Keratinocyte (primary cell): ENCODE results near the gene GPR176. TPM values are rescaled to one million over a fixed set of nuclear protein-coding genes. Genes with fewer than 3 reads are reported as not detected.

Experiments
- DNase-seq: peaks from one replicate; pipeline ENCODE4 v3.0.0-alpha.2; 2011; ENCODE audit warnings: low read depth, missing footprints, low spot score
- FAIRE-seq: peaks from 2 replicates; lab custom pipeline; 2011; peaks lifted over from hg19 to GRCh38; lab: Jason Lieb, UNC
- H2AFZ ChIP-seq: 2 replicates; pipeline ENCODE4 v1.6.0; 2012; ENCODE audit warnings: low read length, control low read depth, inconsistent platforms; ENCODE audit not compliant: control insufficient read depth
- H3K27ac ChIP-seq: 2 replicates; pipeline ENCODE4 v1.5.1; 2011; ENCODE audit warnings: low read length; ENCODE audit not compliant: control insufficient read depth, insufficient read depth
- H3K27me3 ChIP-seq: 3 replicates; pipeline ENCODE4 v1.6.0; 2011; ENCODE audit warnings: low read length; ENCODE audit not compliant: control insufficient read depth, insufficient read depth; ENCODE audit errors: extremely low read depth
- H3K36me3 ChIP-seq, 2 experiments: 2 replicates in 1 of 2; 3 replicates in 1 of 2; pipeline ENCODE4 v1.5.1; 2011; ENCODE audit warnings: low read length in 2 of 2, mild to moderate bottlenecking in 1 of 2; ENCODE audit not compliant: control insufficient read depth in 2 of 2, insufficient read depth in 2 of 2; ENCODE audit errors: extremely low read depth in 1 of 2
- H3K4me1 ChIP-seq: 3 replicates; pipeline ENCODE4 v1.5.1; 2011; ENCODE audit warnings: low read length; ENCODE audit not compliant: control insufficient read depth, insufficient read depth; ENCODE audit errors: extremely low read depth
- H3K4me2 ChIP-seq: 3 replicates; pipeline ENCODE4 v1.6.0; 2011; ENCODE audit warnings: low read depth, low read length; ENCODE audit not compliant: control insufficient read depth, insufficient read depth; ENCODE audit errors: extremely low read depth
- H3K4me3 ChIP-seq, 3 experiments: fragments of 200-600 bp in 1 of 3; sonication (generic) in 1 of 3; 2 replicates in 2 of 3; 3 replicates in 1 of 3; pipeline ENCODE4 v1.5.1; 2011 to 2016; ENCODE audit warnings: low read length in 3 of 3, mild to moderate bottlenecking in 3 of 3, control low read depth in 2 of 3, inconsistent platforms in 1 of 3, low read depth in 1 of 3, mixed read lengths in 1 of 3, mixed run types in 1 of 3, moderate library complexity in 1 of 3; ENCODE audit not compliant: control insufficient read depth in 2 of 3, insufficient read depth in 2 of 3; ENCODE audit errors: extremely low read depth in 1 of 3
- H3K79me2 ChIP-seq: 2 replicates; pipeline ENCODE4 v1.6.0; 2012; ENCODE audit warnings: low read length; ENCODE audit not compliant: control insufficient read depth, insufficient read depth
- H3K9ac ChIP-seq: 3 replicates; pipeline ENCODE4 v1.6.0; 2011; ENCODE audit warnings: low read length; ENCODE audit not compliant: control insufficient read depth, insufficient read depth; ENCODE audit errors: extremely low read depth
- H3K9me1 ChIP-seq: 3 replicates; pipeline ENCODE4 v1.6.0; 2011; ENCODE audit warnings: low read length; ENCODE audit not compliant: control insufficient read depth, insufficient read depth; ENCODE audit errors: extremely low read depth
- H3K9me3 ChIP-seq: 2 replicates; pipeline ENCODE4 v1.5.1; 2012; ENCODE audit warnings: low read depth, low read length; ENCODE audit not compliant: control insufficient read depth
- H4K20me1 ChIP-seq: 3 replicates; pipeline ENCODE4 v1.6.0; 2011; ENCODE audit warnings: low read length; ENCODE audit not compliant: control insufficient read depth, insufficient read depth; ENCODE audit errors: extremely low read depth
- EZH2 ChIP-seq: IDR thresholded peaks from one replicate; pipeline ENCODE4 v1.6.1; 2012; ENCODE audit warnings: inconsistent platforms, mild to moderate bottlenecking, low read length, moderate library complexity
- dilution Hi-C: fragments of 300-500 bp; cut with MboI; formaldehyde crosslinking; loops from one replicate; pipeline ENCODE4 v1.7.0; 2020; ENCODE audit warnings: low sequenced_read_pairs; ENCODE audit not compliant: extremely low pct_ligation_motif_present
- polyA plus RNA-seq, 5 experiments: library from polyadenylated mRNA; depleted of rRNA in 3 of 5; stranded (reverse) in 3 of 5; stranded (forward) in 1 of 5; unstranded in 1 of 5; fragments of >200 nt; gene quantifications; 1 replicate in 1 of 5; 2 replicates in 3 of 5; 3 replicates in 1 of 5; pipeline versions ENCODE4 v1.2.1 to v1.2.3, GENCODE V29; 2011 to 2012; ENCODE audit warnings: missing spikeins in 2 of 5, low read depth in 1 of 5, low replicate concordance in 1 of 5
- TF ChIP-seq, protein P1 (sequence below), 3 experiments: IDR thresholded peaks in 1 of 3; conservative IDR thresholded peaks in 1 of 3; optimal IDR thresholded peaks in 1 of 3; 2 replicates in 2 of 3; 3 replicates in 1 of 3; pipeline versions ENCODE3 to v1.5.1; 2011; ENCODE audit warnings: low read length in 3 of 3, mild to moderate bottlenecking in 3 of 3, moderate library complexity in 2 of 3, control low read depth in 1 of 3, inconsistent platforms in 1 of 3; ENCODE audit not compliant: insufficient read depth in 2 of 3; ENCODE audit errors: extremely low read depth in 1 of 3

Gene GPR176
- polyA plus RNA-seq, 1 donor (not counting 4 experiments of a cell fraction or from before 2014, with no cell fraction given) = 12.5 TPM

DNA sequence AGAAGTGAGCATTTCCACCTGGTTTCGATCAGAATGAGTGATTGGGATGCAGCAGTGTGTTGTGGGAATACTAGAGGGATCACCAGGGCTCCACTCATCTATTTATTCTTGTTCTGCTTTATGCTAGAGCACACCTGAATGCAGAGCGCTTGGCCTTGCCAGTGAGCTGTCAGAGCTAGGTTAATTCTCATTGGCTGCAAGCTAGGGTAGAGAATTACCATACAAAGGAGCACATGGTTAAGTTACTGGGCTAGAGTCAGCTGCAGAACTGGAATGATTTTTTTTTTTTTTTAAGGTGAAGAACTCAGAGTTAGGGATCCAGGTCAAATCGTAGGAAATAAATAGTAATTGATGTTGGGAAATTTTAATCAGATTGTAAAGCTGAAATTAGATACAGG, 22.7 kb upstream of the GPR176 start:
- Histone ChIP-seq H2AFZ (no peak overlapping the region), H3K36me3 (peaks cover 26 to 36% of the 10 kb centered on the region in 2 experiments), H3K27ac (no peak overlapping the region), H3K27me3 (no peaks in the 10 kb centered on the region), H3K4me2 (no peak overlapping the region), H3K9ac (no peak overlapping the region), H4K20me1 (peaks cover 3% of the 10 kb centered on the region), H3K79me2 (peaks cover 41% of the 10 kb centered on the region), H3K4me1 (peaks cover 6% of the 10 kb centered on the region), H3K9me3 (no peaks in the 10 kb centered on the region), H3K9me1 (no peaks in the 10 kb centered on the region), H3K4me3 (no peak overlapping the region)
- FAIRE-seq = no peak
- dilution Hi-C loops = no loop called here
- no peak for TF ChIP-seq EZH2
- TF ChIP-seq, protein P1, sequence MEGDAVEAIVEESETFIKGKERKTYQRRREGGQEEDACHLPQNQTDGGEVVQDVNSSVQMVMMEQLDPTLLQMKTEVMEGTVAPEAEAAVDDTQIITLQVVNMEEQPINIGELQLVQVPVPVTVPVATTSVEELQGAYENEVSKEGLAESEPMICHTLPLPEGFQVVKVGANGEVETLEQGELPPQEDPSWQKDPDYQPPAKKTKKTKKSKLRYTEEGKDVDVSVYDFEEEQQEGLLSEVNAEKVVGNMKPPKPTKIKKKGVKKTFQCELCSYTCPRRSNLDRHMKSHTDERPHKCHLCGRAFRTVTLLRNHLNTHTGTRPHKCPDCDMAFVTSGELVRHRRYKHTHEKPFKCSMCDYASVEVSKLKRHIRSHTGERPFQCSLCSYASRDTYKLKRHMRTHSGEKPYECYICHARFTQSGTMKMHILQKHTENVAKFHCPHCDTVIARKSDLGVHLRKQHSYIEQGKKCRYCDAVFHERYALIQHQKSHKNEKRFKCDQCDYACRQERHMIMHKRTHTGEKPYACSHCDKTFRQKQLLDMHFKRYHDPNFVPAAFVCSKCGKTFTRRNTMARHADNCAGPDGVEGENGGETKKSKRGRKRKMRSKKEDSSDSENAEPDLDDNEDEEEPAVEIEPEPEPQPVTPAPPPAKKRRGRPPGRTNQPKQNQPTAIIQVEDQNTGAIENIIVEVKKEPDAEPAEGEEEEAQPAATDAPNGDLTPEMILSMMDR (optimal IDR thresholded peaks at IDR 0.05 in 1 of 3, IDR thresholded peaks at IDR 0.05 in 1 of 3, conservative IDR thresholded peaks at IDR 0.05 in 1 of 3; ENCODE audit: extremely low read depth in 1 of 3, insufficient read depth in 2 of 3, low read length in 3 of 3) = no peak
- DNase-seq = no peak

DNA sequence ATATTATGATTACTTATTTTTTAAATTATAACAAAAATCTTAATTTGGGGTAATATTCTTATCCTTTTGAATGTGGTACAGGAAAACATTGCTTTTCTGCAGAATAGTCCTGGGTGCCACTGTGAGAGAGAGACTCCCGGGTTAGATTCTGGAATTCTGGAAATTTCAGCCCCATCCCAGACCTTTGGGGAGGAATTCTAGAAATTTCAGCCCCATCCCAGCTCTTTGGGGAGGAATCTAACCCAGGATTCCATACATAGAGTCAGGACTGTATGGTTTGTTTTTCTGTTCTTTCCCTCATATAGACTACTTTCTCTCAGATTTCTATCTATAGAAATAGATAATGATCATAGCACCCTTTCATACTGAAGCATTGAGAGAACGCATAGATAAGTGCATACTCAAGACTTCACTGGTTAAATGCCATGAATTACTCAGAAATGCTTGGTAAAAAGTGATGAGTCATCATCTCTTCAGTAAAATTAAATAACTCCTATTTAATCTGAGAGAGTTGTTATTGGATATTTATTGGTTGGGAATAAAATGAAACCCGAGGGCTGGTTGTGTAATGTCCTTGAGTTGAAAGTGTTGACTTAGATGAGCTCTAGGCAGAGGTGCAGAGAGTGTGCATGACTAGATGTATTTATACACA, 22.2 kb upstream of the GPR176 start:
- TF ChIP-seq, protein P1 (optimal IDR thresholded peaks at IDR 0.05 in 1 of 3, IDR thresholded peaks at IDR 0.05 in 1 of 3, conservative IDR thresholded peaks at IDR 0.05 in 1 of 3; ENCODE audit: extremely low read depth in 1 of 3, insufficient read depth in 2 of 3, low read length in 3 of 3) = no peak
- no peak for TF ChIP-seq EZH2
- H3K9me1 ChIP-seq = no peaks in the 10 kb centered on the region
- H2AFZ ChIP-seq = no peak overlapping the region
- no peak overlapping the region for H3K4me3 ChIP-seq
- H3K9me3 ChIP-seq = no peaks in the 10 kb centered on the region
- H3K27ac ChIP-seq = no peak overlapping the region
- peaks cover 6% of the 10 kb centered on the region for H3K4me1 ChIP-seq
- no peak for DNase-seq
- peaks cover 27 to 35% of the 10 kb centered on the region in 2 experiments for H3K36me3 ChIP-seq
- H3K79me2 ChIP-seq = peaks cover 45% of the 10 kb centered on the region
- no peak overlapping the region for H3K9ac ChIP-seq
- H3K27me3 ChIP-seq = no peaks in the 10 kb centered on the region
- H3K4me2 ChIP-seq = no peak overlapping the region
- no peak for FAIRE-seq
- dilution Hi-C loops = no loop called here
- H4K20me1 ChIP-seq = peaks cover 3% of the 10 kb centered on the region
